HepG2 (cell line): Measurements from ENCODE around the gene ATP11B. TPM values are rescaled to one million over a fixed set of nuclear protein-coding genes. Genes with fewer than 3 reads are reported as not detected.

Experiments
- ARNT ChIP-seq: fragments of 450-650 bp; IDR thresholded peaks from 2 replicates; pipeline ENCODE4 v1.6.1; 2017
- DPF2 ChIP-seq: sonication (generic); formaldehyde crosslinking; IDR thresholded peaks from 2 replicates; pipeline ENCODE4 v1.4.0; 2020; ENCODE audit warnings: mild to moderate bottlenecking, low read depth, missing genetic modification reagents, borderline replicate concordance
- MYNN ChIP-seq: sonication (generic); formaldehyde crosslinking; IDR thresholded peaks from 2 replicates; pipeline ENCODE4 v1.4.0; 2020; ENCODE audit warnings: mild to moderate bottlenecking, low read depth, missing genetic modification reagents
- PHF20 ChIP-seq: sonication (generic); formaldehyde crosslinking; IDR thresholded peaks from 2 replicates; pipeline ENCODE4 v1.5.0; 2020; ENCODE audit warnings: mild to moderate bottlenecking, missing genetic modification reagents
- PHF21A ChIP-seq: sonication (generic); formaldehyde crosslinking; IDR thresholded peaks from 2 replicates; pipeline ENCODE4 v1.5.0; 2020; ENCODE audit warnings: mild to moderate bottlenecking, missing genetic modification reagents
- RFX1 ChIP-seq: fragments of 450-650 bp; IDR thresholded peaks from 2 replicates; pipeline ENCODE4 v1.6.1; 2017
- SALL2 ChIP-seq: sonication (generic); formaldehyde crosslinking; IDR thresholded peaks from 2 replicates; pipeline ENCODE4 v1.8.1; 2023; ENCODE audit warnings: mild to moderate bottlenecking, missing genetic modification reagents, inconsistent platforms
- SPEN ChIP-seq: sonication (generic); formaldehyde crosslinking; IDR thresholded peaks from 2 replicates; pipeline ENCODE4 v1.5.1; 2020; ENCODE audit warnings: low read depth, mild to moderate bottlenecking, missing genetic modification reagents
- ZFP36 ChIP-seq: fragments of 150-350 bp; IDR thresholded peaks from 2 replicates; pipeline ENCODE4 v1.6.1; 2018; ENCODE audit warnings: borderline replicate concordance, low read length, low read depth; ENCODE audit not compliant: partially characterized antibody
- ZMAT3 ChIP-seq: sonication (generic); formaldehyde crosslinking; conservative IDR thresholded peaks from 2 replicates; pipeline ENCODE4 v1.7.0; 2021; ENCODE audit warnings: missing genetic modification reagents
- ZNF350 ChIP-seq: sonication (generic); formaldehyde crosslinking; IDR thresholded peaks from 2 replicates; pipeline ENCODE4 v1.4.0; 2020; ENCODE audit warnings: mild to moderate bottlenecking, low read depth, missing genetic modification reagents, borderline replicate concordance
- ZNF564 ChIP-seq: sonication (generic); formaldehyde crosslinking; IDR thresholded peaks from 2 replicates; pipeline ENCODE4 v1.8.1; 2023; ENCODE audit warnings: mild to moderate bottlenecking, missing genetic modification reagents
- ZNF746 ChIP-seq: sonication (generic); formaldehyde crosslinking; IDR thresholded peaks from 2 replicates; pipeline ENCODE4 v1.8.0; 2022; ENCODE audit warnings: mild to moderate bottlenecking, missing genetic modification reagents
- ZNF749 ChIP-seq: sonication (generic); formaldehyde crosslinking; IDR thresholded peaks from 2 replicates; pipeline ENCODE4 v1.8.0; 2022; ENCODE audit warnings: mild to moderate bottlenecking, missing genetic modification reagents, moderate library complexity, borderline replicate concordance
- ZNF768 ChIP-seq: sonication (generic); formaldehyde crosslinking; IDR thresholded peaks from 2 replicates; pipeline ENCODE4 v1.4.0; 2020; ENCODE audit warnings: missing genetic modification reagents
- ZNF816 ChIP-seq: sonication (generic); formaldehyde crosslinking; IDR thresholded peaks from 2 replicates; pipeline ENCODE4 v1.8.0; 2022; ENCODE audit warnings: missing genetic modification reagents, mild to moderate bottlenecking, borderline replicate concordance
- polyA plus RNA-seq, 8 experiments: library from polyadenylated mRNA; depleted of rRNA in 3 of 8; stranded (reverse) in 7 of 8; unstranded in 1 of 8; fragments of >200 nt; fragmentation: Illumina TruSeq in 4 of 8; extraction: Trizol in 4 of 8; gene quantifications; 2 replicates each; pipeline versions ENCODE4 v1.2.1 to v1.2.3, GENCODE V29; 2011 to 2016; ENCODE audit warnings: low read depth in 4 of 8, missing spikeins in 1 of 8, mixed read lengths in 1 of 8; ENCODE audit not compliant: insufficient read depth in 1 of 8
- total RNA-seq, 5 experiments: library from RNA; depleted of rRNA; stranded (reverse); fragments of >200 nt; fragmentation: Illumina TruSeq; extraction: Trizol; gene quantifications; 2 replicates each; pipeline ENCODE4 v1.2.3, GENCODE V29; 2016; ENCODE audit warnings: low read depth in 1 of 5
- TF ChIP-seq, protein P1 (sequence below): IDR thresholded peaks from 2 replicates; pipeline ENCODE4 v1.6.1; 2016; ENCODE audit warnings: low read depth, borderline replicate concordance
- TF ChIP-seq, protein P2 (sequence below): sonication (generic); formaldehyde crosslinking; conservative IDR thresholded peaks from 2 replicates; pipeline ENCODE4 v1.4.0; 2020; ENCODE audit warnings: missing genetic modification reagents
- TF ChIP-seq, protein P3 (sequence below): sonication (generic); formaldehyde crosslinking; IDR thresholded peaks from 2 replicates; pipeline ENCODE4 v1.4.0; 2020; ENCODE audit warnings: missing genetic modification reagents
- TF ChIP-seq, protein P4 (sequence below): sonication (generic); formaldehyde crosslinking; IDR thresholded peaks from 2 replicates; pipeline ENCODE4 v1.4.0; 2020; ENCODE audit warnings: mild to moderate bottlenecking, low read depth, missing genetic modification reagents
- TF ChIP-seq, protein P5 (sequence below): sonication (generic); formaldehyde crosslinking; IDR thresholded peaks from 2 replicates; pipeline ENCODE4 v1.4.0; 2020; ENCODE audit warnings: missing genetic modification reagents, borderline replicate concordance

The ATP11B gene
- total and polyA plus RNA-seq, 2 of the 13 experiments (the other 11 are each of a cell fraction or from before 2014, with no cell fraction given), result 10.1 to 22.9 TPM

DNA sequence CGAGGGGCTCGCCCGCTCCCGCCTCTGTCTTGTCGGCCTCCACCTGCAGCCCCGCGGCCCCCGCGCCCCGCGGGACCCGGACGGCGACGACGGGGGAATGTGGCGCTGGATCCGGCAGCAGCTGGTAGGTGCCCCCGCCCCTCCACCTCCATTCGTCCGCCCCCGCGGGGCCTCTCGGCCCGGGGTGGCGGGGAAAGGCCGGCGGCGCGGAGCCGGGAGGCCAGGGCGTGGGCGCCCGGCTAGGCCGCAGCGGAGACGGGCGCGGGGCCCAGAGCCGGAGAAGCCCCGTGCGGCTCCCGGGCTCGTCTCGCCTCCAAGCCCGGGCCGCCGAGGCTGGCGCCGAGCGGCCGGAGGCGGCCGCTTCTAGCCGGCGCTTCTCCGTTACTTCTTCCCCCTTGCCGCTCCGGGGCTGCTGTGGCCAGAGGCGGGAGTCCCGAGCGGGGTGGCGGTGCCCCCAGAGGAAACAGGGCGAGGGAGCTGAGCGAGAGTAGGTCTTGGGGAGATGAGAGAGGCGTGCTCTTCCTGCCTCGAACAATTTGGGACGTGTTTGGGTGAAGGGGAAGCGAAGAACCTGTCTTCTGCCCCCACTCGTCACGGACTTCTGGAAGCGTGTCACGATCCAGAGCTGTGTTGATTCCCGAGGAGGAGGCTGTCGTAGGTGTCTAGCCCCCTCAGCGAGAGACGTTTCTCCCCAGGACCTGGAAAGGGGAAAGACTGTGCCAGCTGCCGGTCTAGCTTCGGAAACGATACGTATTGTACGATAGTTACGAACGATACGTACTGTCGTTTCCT lies 555 bp downstream of the ATP11B start (continued):
- TF ChIP-seq RFX1, result no peak
- TF ChIP-seq PHF20 (CRISPR knock-in tag), result 0 out of 2 replicates have a peak, but pooled peaks have one; percentile 22
- 0 out of 2 replicates have a peak, but pooled peaks have one; percentile 13 for TF ChIP-seq MYNN (CRISPR knock-in tag)
- TF ChIP-seq, protein P1, sequence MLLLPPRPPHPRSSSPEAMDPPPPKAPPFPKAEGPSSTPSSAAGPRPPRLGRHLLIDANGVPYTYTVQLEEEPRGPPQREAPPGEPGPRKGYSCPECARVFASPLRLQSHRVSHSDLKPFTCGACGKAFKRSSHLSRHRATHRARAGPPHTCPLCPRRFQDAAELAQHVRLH, result no peak
- TF ChIP-seq, protein P2, sequence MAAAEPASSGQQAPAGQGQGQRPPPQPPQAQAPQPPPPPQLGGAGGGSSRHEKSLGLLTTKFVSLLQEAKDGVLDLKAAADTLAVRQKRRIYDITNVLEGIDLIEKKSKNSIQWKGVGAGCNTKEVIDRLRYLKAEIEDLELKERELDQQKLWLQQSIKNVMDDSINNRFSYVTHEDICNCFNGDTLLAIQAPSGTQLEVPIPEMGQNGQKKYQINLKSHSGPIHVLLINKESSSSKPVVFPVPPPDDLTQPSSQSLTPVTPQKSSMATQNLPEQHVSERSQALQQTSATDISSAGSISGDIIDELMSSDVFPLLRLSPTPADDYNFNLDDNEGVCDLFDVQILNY, result no peak
- TF ChIP-seq SALL2 (CRISPR knock-in tag), result peak; percentile 61
- TF ChIP-seq ZNF768 (CRISPR knock-in tag), result 0 out of 2 replicates have a peak, but pooled peaks have one; percentile 22
- no peak for TF ChIP-seq ZNF746 (CRISPR knock-in tag)
- TF ChIP-seq ARNT, result no peak
- TF ChIP-seq, protein P3, sequence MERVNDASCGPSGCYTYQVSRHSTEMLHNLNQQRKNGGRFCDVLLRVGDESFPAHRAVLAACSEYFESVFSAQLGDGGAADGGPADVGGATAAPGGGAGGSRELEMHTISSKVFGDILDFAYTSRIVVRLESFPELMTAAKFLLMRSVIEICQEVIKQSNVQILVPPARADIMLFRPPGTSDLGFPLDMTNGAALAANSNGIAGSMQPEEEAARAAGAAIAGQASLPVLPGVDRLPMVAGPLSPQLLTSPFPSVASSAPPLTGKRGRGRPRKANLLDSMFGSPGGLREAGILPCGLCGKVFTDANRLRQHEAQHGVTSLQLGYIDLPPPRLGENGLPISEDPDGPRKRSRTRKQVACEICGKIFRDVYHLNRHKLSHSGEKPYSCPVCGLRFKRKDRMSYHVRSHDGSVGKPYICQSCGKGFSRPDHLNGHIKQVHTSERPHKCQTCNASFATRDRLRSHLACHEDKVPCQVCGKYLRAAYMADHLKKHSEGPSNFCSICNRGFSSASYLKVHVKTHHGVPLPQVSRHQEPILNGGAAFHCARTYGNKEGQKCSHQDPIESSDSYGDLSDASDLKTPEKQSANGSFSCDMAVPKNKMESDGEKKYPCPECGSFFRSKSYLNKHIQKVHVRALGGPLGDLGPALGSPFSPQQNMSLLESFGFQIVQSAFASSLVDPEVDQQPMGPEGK (CRISPR knock-in tag), result peak; percentile 11; the same call in 1 of the 2 replicates
- no peak for TF ChIP-seq SPEN
- TF ChIP-seq, protein P4, sequence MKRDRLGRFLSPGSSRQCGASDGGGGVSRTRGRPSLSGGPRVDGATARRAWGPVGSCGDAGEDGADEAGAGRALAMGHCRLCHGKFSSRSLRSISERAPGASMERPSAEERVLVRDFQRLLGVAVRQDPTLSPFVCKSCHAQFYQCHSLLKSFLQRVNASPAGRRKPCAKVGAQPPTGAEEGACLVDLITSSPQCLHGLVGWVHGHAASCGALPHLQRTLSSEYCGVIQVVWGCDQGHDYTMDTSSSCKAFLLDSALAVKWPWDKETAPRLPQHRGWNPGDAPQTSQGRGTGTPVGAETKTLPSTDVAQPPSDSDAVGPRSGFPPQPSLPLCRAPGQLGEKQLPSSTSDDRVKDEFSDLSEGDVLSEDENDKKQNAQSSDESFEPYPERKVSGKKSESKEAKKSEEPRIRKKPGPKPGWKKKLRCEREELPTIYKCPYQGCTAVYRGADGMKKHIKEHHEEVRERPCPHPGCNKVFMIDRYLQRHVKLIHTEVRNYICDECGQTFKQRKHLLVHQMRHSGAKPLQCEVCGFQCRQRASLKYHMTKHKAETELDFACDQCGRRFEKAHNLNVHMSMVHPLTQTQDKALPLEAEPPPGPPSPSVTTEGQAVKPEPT (CRISPR knock-in tag), result no peak
- no peak for TF ChIP-seq ZMAT3 (CRISPR knock-in tag)
- TF ChIP-seq ZNF350 (CRISPR knock-in tag), result peak; percentile 5; the same call in 1 of the 2 replicates
- TF ChIP-seq ZNF749 (CRISPR knock-in tag), result no peak
- TF ChIP-seq ZFP36, result no peak
- peak; percentile 62; the same call in 1 of the 2 replicates for TF ChIP-seq ZNF816 (CRISPR knock-in tag)
- 0 out of 2 replicates have a peak, but pooled peaks have one; percentile 26 for TF ChIP-seq ZNF564
- TF ChIP-seq PHF21A (CRISPR knock-in tag), result peak; percentile 8; the same call in 1 of the 2 replicates
- TF ChIP-seq DPF2 (CRISPR knock-in tag), result no peak
- TF ChIP-seq, protein P5, sequence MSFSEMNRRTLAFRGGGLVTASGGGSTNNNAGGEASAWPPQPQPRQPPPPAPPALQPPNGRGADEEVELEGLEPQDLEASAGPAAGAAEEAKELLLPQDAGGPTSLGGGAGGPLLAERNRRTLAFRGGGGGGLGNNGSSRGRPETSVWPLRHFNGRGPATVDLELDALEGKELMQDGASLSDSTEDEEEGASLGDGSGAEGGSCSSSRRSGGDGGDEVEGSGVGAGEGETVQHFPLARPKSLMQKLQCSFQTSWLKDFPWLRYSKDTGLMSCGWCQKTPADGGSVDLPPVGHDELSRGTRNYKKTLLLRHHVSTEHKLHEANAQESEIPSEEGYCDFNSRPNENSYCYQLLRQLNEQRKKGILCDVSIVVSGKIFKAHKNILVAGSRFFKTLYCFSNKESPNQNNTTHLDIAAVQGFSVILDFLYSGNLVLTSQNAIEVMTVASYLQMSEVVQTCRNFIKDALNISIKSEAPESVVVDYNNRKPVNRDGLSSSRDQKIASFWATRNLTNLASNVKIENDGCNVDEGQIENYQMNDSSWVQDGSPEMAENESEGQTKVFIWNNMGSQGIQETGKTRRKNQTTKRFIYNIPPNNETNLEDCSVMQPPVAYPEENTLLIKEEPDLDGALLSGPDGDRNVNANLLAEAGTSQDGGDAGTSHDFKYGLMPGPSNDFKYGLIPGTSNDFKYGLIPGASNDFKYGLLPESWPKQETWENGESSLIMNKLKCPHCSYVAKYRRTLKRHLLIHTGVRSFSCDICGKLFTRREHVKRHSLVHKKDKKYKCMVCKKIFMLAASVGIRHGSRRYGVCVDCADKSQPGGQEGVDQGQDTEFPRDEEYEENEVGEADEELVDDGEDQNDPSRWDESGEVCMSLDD (CRISPR knock-in tag), result 0 out of 2 replicates have a peak, but pooled peaks have one; percentile 32
